GM12873 (cell line): ENCODE data around the gene SLCO3A1.

Experiments used
- TF ChIP-seq, protein P1 (sequence below): IDR thresholded peaks from 2 replicates; pipeline ENCODE4 v1.5.1; 2012; ENCODE audit warnings: low read depth, mild to moderate bottlenecking, moderate library complexity, low read length, control low read depth; ENCODE audit not compliant: insufficient read depth; ENCODE audit errors: missing control alignments

The SLCO3A1 gene

DNA sequence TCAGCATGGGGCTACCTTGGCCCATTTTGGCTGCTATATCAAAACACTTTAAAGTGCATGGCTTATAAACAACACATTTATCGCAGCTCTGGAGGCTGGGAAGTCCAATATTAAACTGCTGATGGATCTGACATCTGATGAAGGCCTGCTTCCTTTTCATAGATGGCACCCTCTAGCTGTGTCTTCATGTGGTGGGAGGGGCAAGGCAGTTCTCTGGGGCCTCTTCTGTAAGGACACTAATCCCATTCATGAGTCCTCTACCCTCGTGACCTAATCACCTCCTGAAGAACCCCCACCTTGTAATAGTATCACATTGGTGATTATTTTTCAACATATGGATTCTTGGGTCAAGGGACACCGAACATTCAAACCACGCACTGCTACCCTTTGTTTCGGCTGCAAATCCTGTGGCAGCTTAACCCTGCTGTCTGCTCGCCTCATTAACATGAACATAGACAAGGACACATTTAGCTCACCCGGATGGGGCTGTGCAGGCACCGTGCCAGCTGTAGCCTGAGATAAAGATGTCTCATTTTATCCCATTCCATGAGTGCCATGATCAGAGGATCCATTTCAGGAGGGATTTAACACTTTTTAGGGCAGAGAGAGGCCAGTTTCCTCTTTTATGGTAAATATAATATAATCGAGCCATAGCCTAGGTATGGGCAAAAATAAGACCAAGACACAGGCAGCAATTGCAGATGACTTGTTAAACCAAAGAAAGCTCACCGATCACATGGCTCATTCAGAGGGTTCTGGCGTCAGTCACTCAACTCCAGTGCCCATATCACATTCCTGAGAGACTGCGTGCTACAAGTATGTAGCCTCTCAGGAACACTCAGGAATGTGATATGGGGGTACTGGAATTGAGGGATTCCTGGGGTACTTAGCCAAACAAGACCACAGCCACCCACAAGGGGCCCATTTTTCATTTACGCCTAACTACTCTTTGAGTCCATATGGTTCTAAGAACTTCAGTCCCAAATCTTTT, 289.0 kb downstream of the SLCO3A1 start:
- TF ChIP-seq, protein P1, sequence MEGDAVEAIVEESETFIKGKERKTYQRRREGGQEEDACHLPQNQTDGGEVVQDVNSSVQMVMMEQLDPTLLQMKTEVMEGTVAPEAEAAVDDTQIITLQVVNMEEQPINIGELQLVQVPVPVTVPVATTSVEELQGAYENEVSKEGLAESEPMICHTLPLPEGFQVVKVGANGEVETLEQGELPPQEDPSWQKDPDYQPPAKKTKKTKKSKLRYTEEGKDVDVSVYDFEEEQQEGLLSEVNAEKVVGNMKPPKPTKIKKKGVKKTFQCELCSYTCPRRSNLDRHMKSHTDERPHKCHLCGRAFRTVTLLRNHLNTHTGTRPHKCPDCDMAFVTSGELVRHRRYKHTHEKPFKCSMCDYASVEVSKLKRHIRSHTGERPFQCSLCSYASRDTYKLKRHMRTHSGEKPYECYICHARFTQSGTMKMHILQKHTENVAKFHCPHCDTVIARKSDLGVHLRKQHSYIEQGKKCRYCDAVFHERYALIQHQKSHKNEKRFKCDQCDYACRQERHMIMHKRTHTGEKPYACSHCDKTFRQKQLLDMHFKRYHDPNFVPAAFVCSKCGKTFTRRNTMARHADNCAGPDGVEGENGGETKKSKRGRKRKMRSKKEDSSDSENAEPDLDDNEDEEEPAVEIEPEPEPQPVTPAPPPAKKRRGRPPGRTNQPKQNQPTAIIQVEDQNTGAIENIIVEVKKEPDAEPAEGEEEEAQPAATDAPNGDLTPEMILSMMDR, result no peak

GRCh38 chr15:92143765-92144164, 290.3 kb downstream of the SLCO3A1 start:
- TF ChIP-seq, protein P1, result no peak

DNA sequence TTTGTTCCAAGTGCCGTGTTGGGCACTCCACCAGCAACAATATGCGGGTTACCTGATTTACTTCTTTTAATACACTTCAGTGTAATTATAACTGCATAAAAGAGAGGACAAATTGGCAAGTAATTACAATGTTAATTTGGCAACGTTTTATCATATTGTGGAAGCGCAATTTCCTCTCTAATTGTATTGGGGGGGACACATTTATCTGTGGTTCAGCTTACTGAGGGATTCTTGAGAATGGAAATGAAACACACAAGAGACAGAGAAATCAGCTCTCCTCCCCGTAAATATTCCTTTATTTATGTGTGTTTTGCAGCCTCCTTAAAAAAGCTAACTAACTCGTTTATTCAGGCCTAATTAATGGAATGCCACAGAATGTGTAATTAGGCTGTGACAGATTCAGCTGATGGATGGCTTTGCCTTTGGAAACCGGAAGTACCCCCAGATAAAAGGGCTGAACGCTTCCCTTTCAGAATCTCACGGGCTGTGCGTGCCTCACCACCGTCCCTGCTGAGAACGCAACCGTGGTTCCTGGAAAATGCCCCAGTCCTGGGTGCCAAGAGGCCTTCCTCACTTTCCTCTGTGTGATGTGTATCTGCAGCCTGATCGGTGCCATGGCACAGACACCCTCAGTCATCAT, 293.1 kb downstream of the SLCO3A1 start:
- TF ChIP-seq, protein P1, result no peak

DNA sequence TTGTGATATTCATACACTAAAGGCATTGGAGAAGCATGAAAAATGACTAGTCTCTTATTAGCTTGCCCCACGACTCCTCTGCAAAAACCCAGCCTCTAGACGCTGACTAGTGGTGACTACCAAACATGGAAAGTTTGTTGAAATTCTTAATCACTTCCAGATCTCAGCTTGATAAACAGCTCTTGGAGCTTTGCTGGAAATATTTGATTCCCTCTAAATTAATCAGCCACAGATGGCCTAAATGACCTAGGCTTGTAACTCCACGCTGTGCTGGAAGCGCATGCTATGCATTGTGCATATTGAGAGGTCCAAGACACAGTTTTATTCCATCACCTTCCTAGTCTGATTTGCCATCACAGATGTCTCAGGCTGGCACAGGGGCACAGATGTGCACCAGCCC, 295.5 kb downstream of the SLCO3A1 start:
- TF ChIP-seq, protein P1, result no peak

DNA sequence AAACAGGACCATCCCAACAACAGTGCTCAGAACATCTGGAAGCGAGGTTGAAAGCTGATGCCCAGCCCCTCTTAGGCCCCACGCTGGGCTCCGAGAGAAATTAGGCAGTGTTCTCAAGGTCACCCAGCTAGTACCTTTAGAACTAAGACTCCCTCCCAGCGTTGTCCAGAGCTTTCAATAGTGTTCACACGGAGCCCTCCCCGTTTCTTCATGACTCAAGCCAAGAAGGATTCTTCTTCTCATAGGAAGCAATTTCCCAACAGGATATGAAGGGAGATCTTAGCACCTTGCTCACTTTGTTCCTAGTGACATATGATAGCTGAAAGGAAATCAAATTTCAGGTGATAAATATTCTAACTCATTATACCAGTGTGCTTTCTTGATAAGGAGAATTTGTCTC, 296.0 kb downstream of the SLCO3A1 start:
- TF ChIP-seq, protein P1, result no peak

- TF ChIP-seq, protein P1, result no peak
Observed at GRCh38 chr15:92151168-92151567, 297.7 kb downstream of the SLCO3A1 start.

- TF ChIP-seq, protein P1, result no peak
Observed at GRCh38 chr15:92151741-92152140, 298.2 kb downstream of the SLCO3A1 start.
